GM19099 (cell line): ENCODE measurements around the gene PABPC1L.

Source experiments
- POLR2A ChIP-seq: IDR thresholded peaks from 3 replicates; pipeline ENCODE4 v1.6.1; 2011; ENCODE audit warnings: low read depth; ENCODE audit not compliant: insufficient read length; ENCODE audit errors: extremely low read depth

The PABPC1L gene

GRCh38 chr20:44921447-44921846, 11.6 kb downstream of the PABPC1L start:
- TF ChIP-seq POLR2A: no peak

DNA sequence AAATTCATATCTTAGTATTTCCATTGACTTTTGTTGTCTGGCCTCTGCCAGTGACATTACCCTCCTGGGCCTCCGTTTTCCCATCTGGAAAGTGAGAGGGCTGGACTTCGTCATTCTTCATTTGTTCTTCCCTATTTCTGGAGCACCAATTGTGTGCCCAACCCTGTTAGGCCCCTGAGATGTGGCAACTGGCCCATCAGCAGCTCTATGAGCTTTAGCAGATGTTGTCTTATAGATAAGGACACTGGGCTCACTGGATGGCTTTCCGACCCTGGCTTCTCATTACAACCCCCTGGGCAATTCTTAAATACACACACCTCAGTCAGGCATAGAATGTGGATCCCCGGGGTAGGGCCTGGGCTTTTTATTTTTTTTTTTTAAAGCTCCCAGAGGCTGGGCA, 14.7 kb downstream of the PABPC1L start:
- TF ChIP-seq POLR2A: no peak

GRCh38 chr20:44928595-44928994, 18.7 kb downstream of the PABPC1L start:
- no peak for TF ChIP-seq POLR2A

- TF ChIP-seq POLR2A: no peak
Observed at GRCh38 chr20:44930517-44931168, 20.8 kb downstream of the PABPC1L start.

DNA sequence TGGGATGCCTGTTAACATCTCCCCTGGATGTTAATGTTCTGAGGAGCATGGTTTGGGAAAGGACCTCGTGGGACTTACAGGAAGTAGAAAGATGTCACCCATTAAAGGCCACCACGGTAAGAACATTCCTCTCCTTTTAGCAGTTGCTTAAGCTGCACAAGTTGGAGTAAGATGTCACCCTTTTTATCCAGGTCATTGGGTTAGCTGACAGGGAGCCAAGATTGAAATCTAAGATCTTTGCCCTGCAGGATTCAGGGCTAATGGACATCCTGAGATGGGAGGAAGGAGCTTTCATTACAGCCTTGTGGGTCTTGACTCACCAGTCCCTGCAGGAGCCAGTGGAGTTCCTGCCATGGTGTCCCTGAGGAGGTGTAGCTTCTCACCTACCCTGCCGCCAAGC, 22.1 kb downstream of the PABPC1L start:
- TF ChIP-seq POLR2A: no peak

DNA sequence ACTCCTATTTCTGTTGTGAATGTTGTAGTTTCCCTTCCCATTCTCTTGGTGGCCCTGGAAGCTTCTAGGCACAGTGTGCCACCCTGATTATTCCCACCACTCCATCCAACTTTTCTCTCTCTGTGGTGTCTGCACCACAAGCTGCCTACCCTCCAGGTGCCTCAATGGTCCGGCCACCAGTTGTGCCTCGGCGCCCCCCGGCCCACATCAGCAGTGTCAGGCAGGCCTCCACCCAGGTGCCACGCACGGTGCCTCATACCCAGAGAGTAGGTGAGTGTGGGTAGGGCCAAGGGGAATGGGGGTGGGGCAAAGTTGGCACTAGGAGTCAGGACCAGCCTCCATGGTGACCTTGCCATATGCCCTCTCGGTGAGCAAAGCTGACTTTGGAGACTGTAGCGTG, 23.1 kb downstream of the PABPC1L start:
- TF ChIP-seq POLR2A: no peak

GRCh38 chr20:44936510-44936909, 26.6 kb downstream of the PABPC1L start:
- no peak for TF ChIP-seq POLR2A

GRCh38 chr20:44938637-44939036, 28.8 kb downstream of the PABPC1L start:
- no peak for TF ChIP-seq POLR2A

- TF ChIP-seq POLR2A: no peak
Observed at GRCh38 chr20:44941120-44941691, 31.3 kb downstream of the PABPC1L start.

DNA sequence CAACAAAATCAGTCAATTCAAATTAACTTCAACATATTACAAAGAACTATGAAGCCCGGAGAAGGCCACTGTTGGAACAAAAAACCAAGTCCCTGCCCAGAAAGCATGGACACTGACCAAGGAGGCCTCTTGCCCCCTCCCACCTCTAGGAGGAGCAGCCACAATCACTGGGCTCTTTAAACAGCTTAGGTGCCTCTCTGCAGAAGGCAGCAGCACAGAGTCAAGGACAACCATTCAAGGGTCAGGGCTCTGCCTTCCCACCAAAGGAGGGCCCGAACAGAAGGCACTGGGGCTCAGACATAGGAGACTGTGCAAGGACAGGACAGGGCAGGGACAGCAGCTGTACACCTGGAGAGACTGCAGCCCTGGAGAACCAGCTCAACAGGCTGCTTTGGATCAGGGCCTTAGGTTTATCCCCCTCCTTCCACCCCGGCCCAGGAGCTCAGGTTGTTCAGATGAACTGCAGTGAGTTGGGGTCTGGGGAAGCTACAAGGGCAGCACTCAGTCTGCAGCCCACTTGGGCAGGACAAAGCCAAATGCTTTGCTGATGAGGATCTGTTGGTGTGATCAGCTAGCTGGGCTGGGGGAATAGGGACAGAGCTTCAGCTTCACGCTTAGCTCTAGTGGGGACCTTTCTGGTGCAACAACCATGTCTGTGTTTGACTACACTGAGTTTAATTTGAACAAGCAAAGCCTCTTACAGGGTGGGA, 32.6 kb downstream of the PABPC1L start:
- no peak for TF ChIP-seq POLR2A

DNA sequence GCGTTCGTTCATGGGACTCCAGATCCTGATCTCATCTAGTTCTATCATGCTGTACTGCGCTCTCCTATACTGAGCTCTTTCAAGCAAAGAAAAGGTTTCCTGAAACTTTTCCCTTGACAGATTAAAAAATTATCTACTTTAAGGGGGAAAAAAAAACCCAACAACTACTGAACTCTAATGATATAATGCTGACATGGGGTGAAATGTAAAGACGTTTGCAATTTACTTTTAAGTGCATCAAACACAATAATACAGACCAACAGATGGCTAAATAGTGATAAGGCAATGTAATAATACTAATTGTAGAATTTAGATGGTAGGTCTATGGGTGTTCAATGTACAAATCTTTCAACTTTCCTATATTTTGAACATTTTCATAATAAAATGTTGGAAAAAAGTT, 34.0 kb downstream of the PABPC1L start:
- TF ChIP-seq POLR2A: no peak

GRCh38 chr20:44945261-44945660, 35.4 kb downstream of the PABPC1L start:
- TF ChIP-seq POLR2A: no peak

GRCh38 chr20:44946271-44946852, 36.5 kb downstream of the PABPC1L start:
- TF ChIP-seq POLR2A: no peak

DNA sequence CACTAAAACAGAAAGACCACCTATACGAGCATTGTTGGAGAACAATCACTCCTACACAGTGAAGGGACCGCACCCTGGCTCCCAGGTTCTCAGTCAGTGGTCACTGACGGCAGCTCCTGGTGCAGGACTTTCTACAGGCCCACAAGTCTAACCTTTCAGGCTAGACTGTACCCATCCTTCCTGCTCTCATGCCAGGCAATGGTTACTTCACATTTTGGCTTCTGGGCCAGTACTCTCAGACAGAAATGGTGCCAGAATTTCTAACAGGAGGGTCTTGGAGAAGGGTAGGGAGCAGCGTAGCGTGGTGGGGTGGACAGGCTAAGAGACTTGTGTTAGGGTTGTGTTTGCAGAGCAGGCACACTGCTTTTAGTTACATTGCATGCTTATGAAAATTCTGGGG, 38.2 kb downstream of the PABPC1L start:
- no peak for TF ChIP-seq POLR2A

- no peak for TF ChIP-seq POLR2A
Observed at GRCh38 chr20:44948513-44948912, 38.7 kb downstream of the PABPC1L start.

- TF ChIP-seq POLR2A: no peak
Observed at GRCh38 chr20:44950368-44950767, 40.5 kb downstream of the PABPC1L start.
